HEK293 (cell line): Measurements from ENCODE around the gene LRRC49.
A peak's percentile ranks its signal among the peaks of the same experiment; 100 is the strongest.

Experiments used
- TCF7L2 ChIP-seq: IDR thresholded peaks from 2 replicates; pipeline ENCODE4 v1.6.1; 2011; ENCODE audit warnings: low read depth, mild to moderate bottlenecking, inconsistent platforms, low read length, moderate library complexity, borderline replicate concordance
- TRIM28 ChIP-seq: IDR thresholded peaks from 2 replicates; pipeline ENCODE4 v1.6.1; 2011; ENCODE audit warnings: low read length, control low read depth, borderline replicate concordance
- ZBTB8A ChIP-seq: fragments of 450-650 bp; formaldehyde crosslinking; IDR thresholded peaks from 2 replicates; pipeline ENCODE4 v1.5.1; 2016; ENCODE audit warnings: missing biosample characterization, missing genetic modification characterization
- ZNF10 ChIP-seq: fragments of 450-650 bp; formaldehyde crosslinking; IDR thresholded peaks from 2 replicates; pipeline ENCODE4 v1.5.1; 2017; ENCODE audit warnings: missing biosample characterization, missing genetic modification characterization
- ZNF114 ChIP-seq: fragments of 450-650 bp; formaldehyde crosslinking; IDR thresholded peaks from 2 replicates; pipeline ENCODE4 v1.5.0; 2017; ENCODE audit warnings: missing biosample characterization, missing genetic modification characterization
- ZNF184 ChIP-seq: fragments of 450-650 bp; IDR thresholded peaks from 2 replicates; pipeline ENCODE4 v1.5.1; 2018; ENCODE audit warnings: missing biosample characterization, mild to moderate bottlenecking, missing genetic modification characterization
- ZNF335 ChIP-seq: fragments of 450-650 bp; formaldehyde crosslinking; conservative IDR thresholded peaks from 2 replicates; pipeline ENCODE4 v1.5.1; 2016; ENCODE audit warnings: missing biosample characterization, missing genetic modification characterization
- ZNF596 ChIP-seq: fragments of 450-650 bp; IDR thresholded peaks from 2 replicates; pipeline ENCODE4 v1.5.0; 2018; ENCODE audit warnings: missing biosample characterization, mild to moderate bottlenecking, missing genetic modification characterization, moderate library complexity
- ZNF664 ChIP-seq: fragments of 450-650 bp; formaldehyde crosslinking; IDR thresholded peaks from 2 replicates; pipeline ENCODE4 v1.5.1; 2016; ENCODE audit warnings: missing biosample characterization, missing genetic modification characterization
- ZNF670 ChIP-seq: fragments of 450-650 bp; formaldehyde crosslinking; IDR thresholded peaks from 2 replicates; pipeline ENCODE4 v1.5.1; 2016; ENCODE audit warnings: missing biosample characterization, missing genetic modification characterization, low read depth
- ZNF843 ChIP-seq: fragments of 450-650 bp; formaldehyde crosslinking; IDR thresholded peaks from 2 replicates; pipeline ENCODE4 v1.5.1; 2016; ENCODE audit warnings: missing biosample characterization, missing genetic modification characterization
- TF ChIP-seq, protein P1 (sequence below): fragments of 450-650 bp; formaldehyde crosslinking; IDR thresholded peaks from 2 replicates; pipeline ENCODE4 v1.5.1; 2017; ENCODE audit warnings: missing biosample characterization, missing genetic modification characterization
- TF ChIP-seq, protein P2 (sequence below): fragments of 450-650 bp; formaldehyde crosslinking; IDR thresholded peaks from 2 replicates; pipeline ENCODE4 v1.5.1; 2016; ENCODE audit warnings: missing biosample characterization, missing genetic modification characterization
- TF ChIP-seq, protein P3 (sequence below): fragments of 450-650 bp; formaldehyde crosslinking; IDR thresholded peaks from 2 replicates; pipeline ENCODE4 v1.5.1; 2017; ENCODE audit warnings: missing biosample characterization, missing genetic modification characterization
- TF ChIP-seq, protein P4 (sequence below): fragments of 450-650 bp; formaldehyde crosslinking; IDR thresholded peaks from 2 replicates; pipeline ENCODE4 v1.5.1; 2016; ENCODE audit warnings: missing biosample characterization, missing genetic modification characterization
- TF ChIP-seq, protein P5 (sequence below): fragments of 450-650 bp; formaldehyde crosslinking; conservative IDR thresholded peaks from 2 replicates; pipeline ENCODE4 v1.5.1; 2016; ENCODE audit warnings: low read depth, missing biosample characterization, missing genetic modification characterization

Gene LRRC49

DNA sequence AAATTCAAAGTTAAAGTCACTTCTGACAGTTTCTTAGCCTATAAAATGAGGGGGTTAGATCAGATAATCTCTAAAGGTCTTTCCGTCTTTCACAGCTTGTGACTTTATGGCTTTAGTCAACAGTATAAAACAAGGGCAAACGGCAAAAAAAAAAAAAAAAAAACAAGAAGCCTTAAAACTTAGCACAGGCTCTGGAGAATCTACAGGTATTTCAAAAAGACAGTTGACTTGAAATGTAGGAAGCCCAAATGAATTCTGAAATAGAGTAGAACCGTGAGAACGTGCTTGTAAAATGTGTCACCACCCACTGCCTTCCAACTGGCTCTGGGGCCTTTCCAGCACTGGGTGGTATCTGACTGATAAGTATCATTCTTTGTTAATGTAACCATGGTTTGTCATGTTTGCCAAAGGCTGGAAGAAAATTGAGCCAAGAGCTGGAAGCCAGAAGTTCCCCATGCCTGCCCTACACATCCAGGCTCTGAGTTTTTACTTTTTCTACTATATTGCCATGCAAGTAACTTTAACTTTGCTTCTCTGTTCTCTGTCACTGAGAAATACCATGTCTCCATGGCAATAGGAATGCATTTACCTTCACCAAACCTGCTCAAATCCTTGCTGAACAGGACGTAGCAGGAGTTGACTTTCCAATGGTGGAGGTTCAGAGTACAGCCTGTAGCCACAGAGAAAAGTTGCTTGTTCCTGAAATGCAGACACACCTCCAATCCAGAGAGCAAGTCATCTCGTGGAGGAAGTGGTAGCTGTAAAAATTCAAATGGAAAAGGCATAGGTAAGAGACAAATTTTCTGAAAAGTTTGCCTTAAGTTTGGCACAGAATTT is 186.8 kb downstream of the LRRC49 start (continued):
- peak; percentile 73 for TF ChIP-seq ZNF335
- TF ChIP-seq ZNF10 (tag by site-specific recombination) = no peak
- TF ChIP-seq ZNF664 (tag by site-specific recombination) = no peak
- TF ChIP-seq, protein P1, sequence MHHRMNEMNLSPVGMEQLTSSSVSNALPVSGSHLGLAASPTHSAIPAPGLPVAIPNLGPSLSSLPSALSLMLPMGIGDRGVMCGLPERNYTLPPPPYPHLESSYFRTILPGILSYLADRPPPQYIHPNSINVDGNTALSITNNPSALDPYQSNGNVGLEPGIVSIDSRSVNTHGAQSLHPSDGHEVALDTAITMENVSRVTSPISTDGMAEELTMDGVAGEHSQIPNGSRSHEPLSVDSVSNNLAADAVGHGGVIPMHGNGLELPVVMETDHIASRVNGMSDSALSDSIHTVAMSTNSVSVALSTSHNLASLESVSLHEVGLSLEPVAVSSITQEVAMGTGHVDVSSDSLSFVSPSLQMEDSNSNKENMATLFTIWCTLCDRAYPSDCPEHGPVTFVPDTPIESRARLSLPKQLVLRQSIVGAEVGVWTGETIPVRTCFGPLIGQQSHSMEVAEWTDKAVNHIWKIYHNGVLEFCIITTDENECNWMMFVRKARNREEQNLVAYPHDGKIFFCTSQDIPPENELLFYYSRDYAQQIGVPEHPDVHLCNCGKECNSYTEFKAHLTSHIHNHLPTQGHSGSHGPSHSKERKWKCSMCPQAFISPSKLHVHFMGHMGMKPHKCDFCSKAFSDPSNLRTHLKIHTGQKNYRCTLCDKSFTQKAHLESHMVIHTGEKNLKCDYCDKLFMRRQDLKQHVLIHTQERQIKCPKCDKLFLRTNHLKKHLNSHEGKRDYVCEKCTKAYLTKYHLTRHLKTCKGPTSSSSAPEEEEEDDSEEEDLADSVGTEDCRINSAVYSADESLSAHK (tag by site-specific recombination) = peak; percentile 85
- TF ChIP-seq, protein P2, sequence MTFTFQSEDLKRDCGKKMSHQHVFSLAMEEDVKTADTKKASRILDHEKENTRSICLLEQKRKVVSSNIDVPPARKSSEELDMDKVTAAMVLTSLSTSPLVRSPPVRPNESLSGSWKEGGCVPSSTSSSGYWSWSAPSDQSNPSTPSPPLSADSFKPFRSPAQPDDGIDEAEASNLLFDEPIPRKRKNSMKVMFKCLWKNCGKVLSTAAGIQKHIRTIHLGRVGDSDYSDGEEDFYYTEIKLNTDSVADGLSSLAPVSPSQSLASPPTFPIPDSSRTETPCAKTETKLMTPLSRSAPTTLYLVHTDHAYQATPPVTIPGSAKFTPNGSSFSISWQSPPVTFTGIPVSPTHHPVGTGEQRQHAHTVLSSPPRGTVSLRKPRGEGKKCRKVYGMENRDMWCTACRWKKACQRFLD (tag by site-specific recombination) = no peak
- TF ChIP-seq, protein P3, sequence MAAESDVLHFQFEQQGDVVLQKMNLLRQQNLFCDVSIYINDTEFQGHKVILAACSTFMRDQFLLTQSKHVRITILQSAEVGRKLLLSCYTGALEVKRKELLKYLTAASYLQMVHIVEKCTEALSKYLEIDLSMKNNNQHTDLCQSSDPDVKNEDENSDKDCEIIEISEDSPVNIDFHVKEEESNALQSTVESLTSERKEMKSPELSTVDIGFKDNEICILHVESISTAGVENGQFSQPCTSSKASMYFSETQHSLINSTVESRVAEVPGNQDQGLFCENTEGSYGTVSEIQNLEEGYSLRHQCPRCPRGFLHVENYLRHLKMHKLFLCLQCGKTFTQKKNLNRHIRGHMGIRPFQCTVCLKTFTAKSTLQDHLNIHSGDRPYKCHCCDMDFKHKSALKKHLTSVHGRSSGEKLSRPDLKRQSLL (tag by site-specific recombination) = no peak
- 0 out of 2 replicates have a peak, but pooled peaks have one; percentile 21 for TF ChIP-seq TRIM28
- TF ChIP-seq ZNF596 (tag by site-specific recombination) = no peak
- TF ChIP-seq, protein P4, sequence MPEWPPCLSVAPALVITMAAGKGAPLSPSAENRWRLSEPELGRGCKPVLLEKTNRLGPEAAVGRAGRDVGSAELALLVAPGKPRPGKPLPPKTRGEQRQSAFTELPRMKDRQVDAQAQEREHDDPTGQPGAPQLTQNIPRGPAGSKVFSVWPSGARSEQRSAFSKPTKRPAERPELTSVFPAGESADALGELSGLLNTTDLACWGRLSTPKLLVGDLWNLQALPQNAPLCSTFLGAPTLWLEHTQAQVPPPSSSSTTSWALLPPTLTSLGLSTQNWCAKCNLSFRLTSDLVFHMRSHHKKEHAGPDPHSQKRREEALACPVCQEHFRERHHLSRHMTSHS (tag by site-specific recombination) = no peak
- TF ChIP-seq ZBTB8A = no peak; the same call in 1 of the 2 replicates
- TF ChIP-seq ZNF843 (tag by site-specific recombination) = peak; percentile 91
- TF ChIP-seq ZNF670 (tag by site-specific recombination) = no peak
- peak; percentile 77; the same call in 1 of the 2 replicates for TF ChIP-seq TCF7L2
- TF ChIP-seq, protein P5, sequence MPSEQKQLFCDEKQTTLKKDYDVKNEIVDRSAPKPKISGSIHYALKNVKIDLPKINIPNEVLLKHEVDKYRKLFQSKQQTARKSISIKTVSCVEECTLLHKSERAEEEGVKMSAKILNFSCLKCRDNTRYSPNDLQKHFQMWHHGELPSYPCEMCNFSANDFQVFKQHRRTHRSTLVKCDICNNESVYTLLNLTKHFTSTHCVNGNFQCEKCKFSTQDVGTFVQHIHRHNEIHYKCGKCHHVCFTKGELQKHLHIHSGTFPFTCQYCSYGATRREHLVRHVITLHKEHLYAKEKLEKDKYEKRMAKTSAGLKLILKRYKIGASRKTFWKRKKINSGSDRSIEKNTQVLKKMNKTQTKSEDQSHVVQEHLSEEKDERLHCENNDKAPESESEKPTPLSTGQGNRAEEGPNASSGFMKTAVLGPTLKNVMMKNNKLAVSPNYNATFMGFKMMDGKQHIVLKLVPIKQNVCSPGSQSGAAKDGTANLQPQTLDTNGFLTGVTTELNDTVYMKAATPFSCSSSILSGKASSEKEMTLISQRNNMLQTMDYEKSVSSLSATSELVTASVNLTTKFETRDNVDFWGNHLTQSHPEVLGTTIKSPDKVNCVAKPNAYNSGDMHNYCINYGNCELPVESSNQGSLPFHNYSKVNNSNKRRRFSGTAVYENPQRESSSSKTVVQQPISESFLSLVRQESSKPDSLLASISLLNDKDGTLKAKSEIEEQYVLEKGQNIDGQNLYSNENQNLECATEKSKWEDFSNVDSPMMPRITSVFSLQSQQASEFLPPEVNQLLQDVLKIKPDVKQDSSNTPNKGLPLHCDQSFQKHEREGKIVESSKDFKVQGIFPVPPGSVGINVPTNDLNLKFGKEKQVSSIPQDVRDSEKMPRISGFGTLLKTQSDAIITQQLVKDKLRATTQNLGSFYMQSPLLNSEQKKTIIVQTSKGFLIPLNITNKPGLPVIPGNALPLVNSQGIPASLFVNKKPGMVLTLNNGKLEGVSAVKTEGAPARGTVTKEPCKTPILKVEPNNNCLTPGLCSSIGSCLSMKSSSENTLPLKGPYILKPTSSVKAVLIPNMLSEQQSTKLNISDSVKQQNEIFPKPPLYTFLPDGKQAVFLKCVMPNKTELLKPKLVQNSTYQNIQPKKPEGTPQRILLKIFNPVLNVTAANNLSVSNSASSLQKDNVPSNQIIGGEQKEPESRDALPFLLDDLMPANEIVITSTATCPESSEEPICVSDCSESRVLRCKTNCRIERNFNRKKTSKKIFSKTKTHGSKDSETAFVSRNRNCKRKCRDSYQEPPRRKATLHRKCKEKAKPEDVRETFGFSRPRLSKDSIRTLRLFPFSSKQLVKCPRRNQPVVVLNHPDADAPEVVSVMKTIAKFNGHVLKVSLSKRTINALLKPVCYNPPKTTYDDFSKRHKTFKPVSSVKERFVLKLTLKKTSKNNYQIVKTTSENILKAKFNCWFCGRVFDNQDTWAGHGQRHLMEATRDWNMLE (tag by site-specific recombination) = no peak
- no peak for TF ChIP-seq ZNF184 (tag by site-specific recombination)
- no peak for TF ChIP-seq ZNF114 (tag by site-specific recombination)
